CD4-positive, alpha-beta T cell (primary cell): ENCODE data around the gene HMCN2. TPM values are rescaled to one million over a fixed set of nuclear protein-coding genes. Genes with fewer than 3 reads are reported as not detected.

Experiments
- ATAC-seq: fragments of 200-7000 bp; cut with Tn5 transposase; one replicate; pipeline ENCODE4 v1.10.0; 2022; ENCODE audit warnings: mild to moderate bottlenecking; ENCODE audit not compliant: poor library complexity
- CTCF ChIA-PET: fragments of 350-600 bp; sonication (Branson Sonifier 250); formaldehyde crosslinking; loops from one replicate; lab custom pipeline; 2021; ENCODE audit warnings: antibody characterized with exemption, inconsistent platforms; lab: Charles Lee
- POLR2A ChIA-PET: fragments of 350-600 bp; sonication (Branson Sonifier 250); formaldehyde crosslinking; loops from one replicate; lab custom pipeline; 2021; ENCODE audit warnings: antibody characterized with exemption, inconsistent platforms; lab: Charles Lee
- DNase-seq, 14 experiments: peaks; one replicate each; pipeline ENCODE4 v3.0.0-alpha.2; 2013 to 2020; ENCODE audit warnings: mixed read lengths in 2 of 14
- H3K27ac ChIP-seq, 2 donors: one replicate each; pipeline versions ENCODE4 v1.5.1 to v1.7.0; 2013; ENCODE audit warnings: low read length in 2 of 2, low read depth in 1 of 2, mild to moderate bottlenecking in 1 of 2
- H3K27me3 ChIP-seq, 2 experiments: 1 replicate in 1 of 2; 2 replicates in 1 of 2; pipeline versions ENCODE4 v1.6.1 to v1.7.0; 2013; ENCODE audit warnings: low read length in 2 of 2, control low read depth in 1 of 2, mild to moderate bottlenecking in 1 of 2, moderate library complexity in 1 of 2; ENCODE audit not compliant: insufficient read depth in 2 of 2, control insufficient read depth in 1 of 2
- H3K36me3 ChIP-seq: one replicate; pipeline ENCODE4 v1.6.1; 2013; ENCODE audit warnings: low read length, control low read depth; ENCODE audit not compliant: insufficient read depth
- H3K4me1 ChIP-seq: one replicate; pipeline ENCODE4 v1.6.1; 2013; ENCODE audit warnings: low read length, control low read depth; ENCODE audit not compliant: insufficient read depth
- H3K4me3 ChIP-seq: one replicate; pipeline ENCODE4 v1.5.1; 2013; ENCODE audit warnings: mild to moderate bottlenecking, low read length, moderate library complexity
- H3K9me3 ChIP-seq, 2 experiments: 1 replicate in 1 of 2; 2 replicates in 1 of 2; pipeline versions ENCODE4 v1.6.1 to v1.7.0; 2013; ENCODE audit warnings: low read length in 2 of 2, mild to moderate bottlenecking in 2 of 2, control low read depth in 1 of 2, moderate library complexity in 1 of 2; ENCODE audit not compliant: control insufficient read depth in 1 of 2, insufficient read depth in 1 of 2
- H3K27ac Mint-ChIP-seq: one replicate; pipeline ENCODE4 v1.8.0; 2020; ENCODE audit warnings: mixed read lengths
- H3K27me3 Mint-ChIP-seq: one replicate; pipeline ENCODE4 v1.8.0; 2021; ENCODE audit warnings: mixed read lengths
- H3K36me3 Mint-ChIP-seq: one replicate; pipeline ENCODE4 v1.8.0; 2021; ENCODE audit warnings: low read depth, mixed read lengths
- H3K4me1 Mint-ChIP-seq: one replicate; pipeline ENCODE4 v1.8.0; 2021; ENCODE audit warnings: low read depth, mixed read lengths
- H3K4me3 Mint-ChIP-seq: one replicate; pipeline ENCODE4 v1.8.0; 2020; ENCODE audit warnings: mild to moderate bottlenecking, mixed read lengths
- H3K9me3 Mint-ChIP-seq: one replicate; pipeline ENCODE4 v1.8.0; 2020; ENCODE audit warnings: mixed read lengths
- CTCF ChIP-seq: fragments of 200-600 bp; IDR thresholded peaks from one replicate; pipeline ENCODE4 v1.8.0; 2022; ENCODE audit warnings: antibody characterized with exemption, mild to moderate bottlenecking
- intact Hi-C, 2 experiments: fragments of 100-400 bp; cut with DNase I in 1 of 2; cut with micrococcal nuclease in 1 of 2; formaldehyde crosslinking; loops; one replicate each; pipeline versions ENCODE4 v1.15.1 to v1.9.0; 2023 to 2025; cut with DNase I, micrococcal nuclease
- total RNA-seq, 174 experiments: library from RNA in 2 of 174; stranded (reverse) in 2 of 174; gene quantifications; one replicate each; pipeline ENCODE4 v1.2.3 and lab custom pipeline; 2021 to 2026

HMCN2 gene
- total RNA-seq, 2 experiments from 2014 or later: not detected

- peaks cover 5% of the 10 kb centered on the region for H3K9me3 Mint-ChIP-seq
- intact Hi-C loops: no loop called here
Observed at GRCh38 chr9:130438382-130438981, 172.9 kb downstream of the HMCN2 start.

GRCh38 chr9:130441031-130441430, 175.5 kb downstream of the HMCN2 start:
- Mint-ChIP-seq H3K27me3 (peaks cover 50% of the 10 kb centered on the region), H3K9me3 (peaks cover 5% of the 10 kb centered on the region), H3K36me3 (no peaks in the 10 kb centered on the region), H3K27ac (no peak overlapping the region), H3K4me1 (no peaks in the 10 kb centered on the region), H3K4me3 (no peak overlapping the region)
- intact Hi-C loops: no loop called here
- Histone ChIP-seq H3K4me1 (peaks cover 7% of the 10 kb centered on the region), H3K27ac (no peak overlapping the region), H3K36me3 (no peaks in the 10 kb centered on the region), H3K9me3 (peaks cover 9 to 33% of the 10 kb centered on the region in 2 experiments), H3K27me3 (peaks cover 30 to 42% of the 10 kb centered on the region in 2 experiments), H3K4me3 (no peak overlapping the region)
- TF ChIP-seq CTCF: no peak
- POLR2A ChIA-PET: no interaction called here
- CTCF ChIA-PET: no interaction called here
- no peak for ATAC-seq
- DNase-seq: no peak

More at GRCh38 chr9:130438382-130438981, 172.9 kb downstream of the HMCN2 start:
- Histone ChIP-seq H3K36me3 (no peaks in the 10 kb centered on the region), H3K27me3 (peaks cover 25 to 29% of the 10 kb centered on the region in 2 experiments), H3K27ac (no peak overlapping the region), H3K9me3 (peaks cover 9 to 19% of the 10 kb centered on the region in 2 experiments), H3K4me3 (no peak overlapping the region), H3K4me1 (peaks cover 4% of the 10 kb centered on the region)
- Mint-ChIP-seq H3K27ac (no peak overlapping the region), H3K36me3 (no peaks in the 10 kb centered on the region), H3K27me3 (peaks cover 56% of the 10 kb centered on the region), H3K4me1 (no peaks in the 10 kb centered on the region), H3K4me3 (no peak overlapping the region)
- ATAC-seq (no peak), DNase-seq (no peak)
- POLR2A ChIA-PET: no interaction called here
- no peak for TF ChIP-seq CTCF
- CTCF ChIA-PET: no interaction called here

- Histone ChIP-seq H3K4me1 (peaks cover 7% of the 10 kb centered on the region), H3K27ac (no peak overlapping the region), H3K4me3 (no peak overlapping the region), H3K36me3 (no peaks in the 10 kb centered on the region), H3K27me3 (peaks cover 30 to 40% of the 10 kb centered on the region in 2 experiments), H3K9me3 (peaks cover 9 to 33% of the 10 kb centered on the region in 2 experiments)
- peaks cover 47% of the 10 kb centered on the region for H3K27me3 Mint-ChIP-seq
- no peaks in the 10 kb centered on the region for H3K4me1 Mint-ChIP-seq
- intact Hi-C loops: no loop called here
- H3K27ac Mint-ChIP-seq: no peak overlapping the region
- no peak for DNase-seq
- no peak overlapping the region for H3K4me3 Mint-ChIP-seq
- TF ChIP-seq CTCF: no peak
- no peak for ATAC-seq
- CTCF ChIA-PET: no interaction called here
- H3K9me3 Mint-ChIP-seq: peaks cover 5% of the 10 kb centered on the region
- H3K36me3 Mint-ChIP-seq: no peaks in the 10 kb centered on the region
- POLR2A ChIA-PET: no interaction called here
Observed at GRCh38 chr9:130442746-130443455, 177.3 kb downstream of the HMCN2 start.
